Naive B cell (primary cell): ENCODE measurements around the gene BPHL. TPM values are rescaled to one million over a fixed set of nuclear protein-coding genes. Genes with fewer than 3 reads are reported as not detected.
"Not testable (repeated sequence)": the region's sequence is repeated elsewhere in the genome, so short reads cannot be mapped to it uniquely, and the experiment has no call there.

ENCODE experiments used
- ATAC-seq, 2 donors: fragments of 150-1000 bp; cut with Tn5 transposase; 2 replicates each; pipeline ENCODE4 v1.10.0; 2021; ENCODE audit warnings: low read depth in 2 of 2, mild to moderate bottlenecking in 2 of 2, moderate library complexity in 2 of 2
- DNase-seq: peaks from one replicate; pipeline ENCODE4 v3.0.0; 2022
- H3K27ac Mint-ChIP-seq, 6 donors: one replicate each; pipeline ENCODE4 v1.8.0; 2020 to 2022; ENCODE audit warnings: mild to moderate bottlenecking in 6 of 6, mixed read lengths in 6 of 6, moderate library complexity in 5 of 6, inconsistent platforms in 2 of 6
- H3K27me3 Mint-ChIP-seq, 3 donors: one replicate each; pipeline ENCODE4 v1.8.0; 2021 to 2022; ENCODE audit warnings: mixed read lengths in 3 of 3, mild to moderate bottlenecking in 1 of 3
- H3K36me3 Mint-ChIP-seq, 2 donors: one replicate each; pipeline ENCODE4 v1.8.0; 2020 to 2022; ENCODE audit warnings: mixed read lengths in 2 of 2, inconsistent platforms in 1 of 2, mild to moderate bottlenecking in 1 of 2
- H3K4me1 Mint-ChIP-seq, 3 donors: one replicate each; pipeline ENCODE4 v1.8.0; 2020 to 2022; ENCODE audit warnings: mixed read lengths in 3 of 3, inconsistent platforms in 1 of 3, mild to moderate bottlenecking in 1 of 3, moderate library complexity in 1 of 3
- H3K4me3 Mint-ChIP-seq, 8 donors: one replicate each; pipeline ENCODE4 v1.8.0; 2020 to 2022; ENCODE audit warnings: mild to moderate bottlenecking in 8 of 8, mixed read lengths in 8 of 8, moderate library complexity in 8 of 8, inconsistent platforms in 2 of 8
- H3K9me3 Mint-ChIP-seq, 7 donors: one replicate each; pipeline ENCODE4 v1.8.0; 2020 to 2022; ENCODE audit warnings: mixed read lengths in 7 of 7, mild to moderate bottlenecking in 5 of 7, inconsistent platforms in 2 of 7, moderate library complexity in 1 of 7
- polyA plus RNA-seq, 6 donors: library from polyadenylated mRNA; unstranded; fragments of 300-500 nt; fragmentation: Illumina TruSeq; gene quantifications; one replicate each; pipeline ENCODE4 v1.2.3, GENCODE V29; 2021; ENCODE audit warnings: low read depth in 6 of 6

The BPHL gene
- polyA plus RNA-seq, 6 donors from 2014 or later = 8.7 to 16.6 (median 13.3) TPM

DNA sequence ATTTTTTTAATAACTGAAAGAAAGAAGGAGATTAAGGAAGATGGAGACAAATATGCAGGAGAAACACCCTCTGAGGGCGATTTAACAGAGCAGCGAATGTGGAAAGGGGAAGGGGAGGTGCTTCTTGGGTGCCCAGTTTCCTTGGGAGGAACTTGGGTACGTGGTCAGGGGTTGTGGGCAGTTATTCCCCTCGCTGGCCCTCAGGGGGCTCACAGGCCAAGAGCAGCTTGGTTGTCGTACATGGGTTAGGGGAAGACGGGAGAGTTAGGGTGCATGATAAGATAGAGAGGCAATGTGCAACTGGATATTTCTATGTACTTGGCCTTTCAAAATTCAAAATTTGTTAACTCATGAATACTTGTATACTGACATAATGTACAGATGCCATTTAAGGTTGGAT is 45.9 kb downstream of the BPHL start:
- ATAC-seq = no peak
- H3K36me3 Mint-ChIP-seq = no peaks in the 10 kb centered on the region
- peaks cover 19 to 31% (median 28%) of the 10 kb centered on the region in 3 donors for H3K4me1 Mint-ChIP-seq
- H3K27ac Mint-ChIP-seq = no peak overlapping the region
- no peak for DNase-seq
- H3K4me3 Mint-ChIP-seq = peak overlapping the region in 4 of 8 donors; percentile 25 to 64 (median 60)
- peaks cover 0 to 17% (median 0%) of the 10 kb centered on the region in 3 donors for H3K27me3 Mint-ChIP-seq
- H3K9me3 Mint-ChIP-seq = no peaks in the 10 kb centered on the region

DNA sequence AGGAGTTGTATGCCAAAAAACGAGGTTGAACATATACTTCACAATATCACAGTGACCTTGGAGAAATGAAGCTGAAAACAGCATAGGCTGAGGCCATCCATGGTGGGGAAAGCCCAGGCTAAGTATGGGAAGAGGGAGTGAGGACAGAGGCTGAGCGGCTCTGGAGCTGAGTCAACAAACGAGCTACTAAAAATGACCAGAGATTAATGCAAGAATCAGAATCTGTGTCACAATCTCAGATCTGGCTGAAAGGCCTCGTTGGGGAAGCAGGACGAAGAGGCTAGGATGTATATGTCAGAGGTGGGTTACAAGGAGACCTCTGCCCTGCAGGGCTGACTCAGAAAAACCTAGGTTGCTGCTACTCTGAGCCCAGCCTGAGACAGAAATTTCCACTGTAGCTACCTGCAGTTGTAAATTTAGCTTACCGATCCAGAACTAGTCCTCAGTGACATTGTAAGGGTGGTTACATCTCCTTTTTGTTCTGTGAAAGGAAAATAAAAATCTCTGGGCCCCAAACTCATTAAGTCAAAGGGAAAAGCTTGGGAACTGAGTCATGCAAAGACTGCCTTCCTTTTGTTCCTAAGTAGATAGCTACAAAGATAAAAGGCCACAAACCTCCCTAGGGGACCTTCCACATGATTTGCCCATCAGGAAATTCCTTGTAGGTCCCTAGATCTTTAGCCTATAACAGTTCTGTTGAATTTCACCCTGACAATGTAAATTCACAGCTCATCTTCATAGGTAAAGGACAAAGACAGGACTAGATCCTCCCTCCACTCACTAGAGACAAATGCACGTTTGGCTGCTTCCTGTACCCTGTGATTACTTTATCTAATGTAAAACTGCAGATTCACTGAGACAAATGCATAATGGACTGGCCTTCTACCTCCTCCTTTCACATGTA is 47.4 kb downstream of the BPHL start:
- H3K9me3 Mint-ChIP-seq = no peaks in the 10 kb centered on the region
- H3K36me3 Mint-ChIP-seq = no peaks in the 10 kb centered on the region
- no peak overlapping the region for H3K27ac Mint-ChIP-seq
- peak overlapping the region in 1 of 8 donors; percentile 10 for H3K4me3 Mint-ChIP-seq
- ATAC-seq (no peak), DNase-seq (no peak)
- H3K27me3 Mint-ChIP-seq = peaks cover 0 to 17% (median 0%) of the 10 kb centered on the region in 3 donors
- H3K4me1 Mint-ChIP-seq = peaks cover 15 to 21% (median 18%) of the 10 kb centered on the region in 3 donors

DNA sequence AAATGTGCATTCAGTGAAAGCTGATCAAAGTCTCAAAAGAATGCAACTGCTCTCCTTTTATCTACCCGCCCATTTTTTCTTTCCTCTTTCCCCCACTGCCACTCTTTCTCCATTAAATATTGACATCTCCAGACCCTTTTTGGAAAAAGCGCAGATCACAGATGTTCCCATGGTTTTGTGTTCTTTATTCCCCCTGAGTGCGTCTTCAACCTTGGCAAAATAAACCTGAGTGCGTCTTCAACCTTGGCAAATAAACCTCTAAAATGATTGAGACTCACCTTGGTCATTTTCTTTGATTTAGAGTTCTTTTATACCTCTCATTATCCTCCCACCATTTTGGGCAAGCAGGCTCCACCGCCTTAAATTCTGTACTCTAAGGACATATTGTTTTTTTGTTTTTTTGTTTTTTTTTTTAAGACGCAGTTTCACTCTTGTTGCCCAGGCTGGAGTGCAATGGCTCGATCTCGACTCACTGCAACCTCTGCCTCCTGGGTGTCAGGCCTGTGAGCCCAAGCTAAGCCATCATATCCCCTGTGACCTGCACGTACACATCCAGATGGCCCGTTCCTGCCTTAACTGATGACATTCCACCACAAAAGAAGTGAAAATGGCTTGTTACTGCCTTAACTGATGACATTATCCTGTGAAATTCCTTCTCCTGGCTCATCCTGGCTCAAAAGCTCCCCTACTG is 48.2 kb downstream of the BPHL start:
- Mint-ChIP-seq H3K27me3 (peaks cover 0 to 17% (median 0%) of the 10 kb centered on the region in 3 donors), H3K4me3 (peak overlapping the region in 1 of 8 donors; percentile 65), H3K4me1 (peaks cover 15 to 18% (median 15%) of the 10 kb centered on the region in 3 donors)
- ATAC-seq, H3K9me3 Mint-ChIP-seq, H3K27ac Mint-ChIP-seq, H3K36me3 Mint-ChIP-seq, DNase-seq: not testable (repeated sequence)

DNA sequence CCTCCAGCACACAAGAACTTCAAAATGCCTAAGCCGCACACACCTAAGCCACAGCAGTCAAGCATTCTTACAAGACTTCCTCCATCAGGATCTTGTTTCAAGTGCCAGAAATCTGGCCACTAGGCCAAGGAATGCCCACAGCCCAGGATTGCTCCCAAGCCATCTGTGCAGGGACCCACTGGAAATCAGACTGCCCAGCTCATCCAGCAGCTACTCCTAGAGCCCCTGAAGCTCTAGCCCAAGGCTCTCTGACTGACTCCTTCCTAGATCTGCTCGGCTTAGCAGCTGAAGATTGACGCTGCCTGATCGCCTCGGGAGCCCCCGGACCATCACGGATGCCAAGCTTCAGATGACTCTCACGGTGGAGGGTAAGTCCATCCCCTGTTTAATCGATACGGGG is 49.5 kb downstream of the BPHL start:
- Mint-ChIP-seq H3K27me3 (peaks cover 0 to 29% (median 5%) of the 10 kb centered on the region in 3 donors), H3K27ac (peak overlapping the region in 1 of 6 donors; percentile 63)
- H3K9me3 Mint-ChIP-seq, H3K36me3 Mint-ChIP-seq, DNase-seq, ATAC-seq, H3K4me1 Mint-ChIP-seq, H3K4me3 Mint-ChIP-seq: not testable (repeated sequence)

DNA sequence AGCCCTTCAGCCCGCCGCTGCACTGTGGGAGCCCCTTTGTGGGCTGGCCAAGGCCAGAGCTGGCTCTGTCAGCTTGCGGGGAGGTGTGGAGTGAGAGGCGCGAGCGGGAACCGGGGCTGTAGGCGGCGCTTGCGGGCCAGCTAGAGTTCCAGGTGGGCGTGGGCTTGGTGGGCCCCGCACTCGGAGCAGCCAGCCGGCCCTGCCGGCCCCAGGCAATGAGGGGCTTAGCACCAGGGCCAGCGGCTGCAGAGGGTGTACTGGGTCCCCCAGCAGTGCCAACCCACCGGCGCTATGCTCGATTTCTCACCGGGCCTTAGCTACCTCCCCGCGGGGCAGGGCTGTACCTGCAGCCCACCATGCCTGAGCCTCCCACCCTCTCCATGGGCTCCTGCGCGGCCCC is 52.2 kb downstream of the BPHL start:
- DNase-seq, H3K9me3 Mint-ChIP-seq, H3K36me3 Mint-ChIP-seq, H3K4me1 Mint-ChIP-seq, H3K27ac Mint-ChIP-seq, ATAC-seq, H3K4me3 Mint-ChIP-seq: not testable (repeated sequence)
- H3K27me3 Mint-ChIP-seq = peaks cover 11 to 44% (median 11%) of the 10 kb centered on the region in 3 donors

DNA sequence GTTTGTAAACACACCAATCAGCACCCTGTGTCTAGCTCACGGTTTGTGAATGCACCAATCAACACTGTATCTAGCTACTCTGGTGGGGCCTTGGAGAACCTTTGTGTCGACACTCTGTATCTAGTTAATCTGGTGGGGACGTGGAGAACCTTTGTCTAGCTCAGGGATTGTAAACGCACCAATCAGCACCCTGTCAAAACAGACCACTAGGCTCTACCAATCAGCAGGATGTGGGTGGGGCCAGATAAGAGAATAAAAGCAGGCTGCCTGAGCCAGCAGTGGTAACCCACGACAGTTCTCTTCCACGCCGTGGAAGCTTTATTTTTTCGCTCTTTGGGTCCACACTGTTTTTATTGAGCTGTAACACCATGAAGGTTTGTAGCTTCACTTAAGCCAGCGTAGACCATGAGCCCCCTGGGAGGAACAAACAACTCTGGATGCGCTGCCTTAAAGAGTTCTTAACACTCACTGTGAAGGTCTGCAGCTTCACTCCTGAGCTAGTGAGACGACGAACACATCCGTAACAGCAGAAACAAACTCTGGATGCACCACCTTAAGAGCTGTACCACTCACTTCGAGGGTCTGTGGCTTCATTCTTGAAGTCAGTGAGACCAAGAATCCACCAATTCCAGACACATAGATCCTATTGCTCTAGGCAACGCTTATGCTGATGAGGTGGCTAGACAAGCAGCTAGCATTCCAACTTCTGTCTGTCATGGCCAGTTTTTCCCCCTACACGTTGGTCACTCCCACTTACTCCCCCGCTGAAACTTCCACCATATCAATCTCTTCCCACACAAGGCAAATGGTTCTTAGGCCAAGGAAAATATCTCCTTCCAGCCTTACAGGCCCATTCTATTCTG is 53.0 kb downstream of the BPHL start:
- not testable (repeated sequence) for H3K27ac Mint-ChIP-seq, H3K9me3 Mint-ChIP-seq, ATAC-seq, H3K4me1 Mint-ChIP-seq, H3K4me3 Mint-ChIP-seq, H3K36me3 Mint-ChIP-seq, DNase-seq
- H3K27me3 Mint-ChIP-seq = peaks cover 11 to 45% (median 19%) of the 10 kb centered on the region in 3 donors

DNA sequence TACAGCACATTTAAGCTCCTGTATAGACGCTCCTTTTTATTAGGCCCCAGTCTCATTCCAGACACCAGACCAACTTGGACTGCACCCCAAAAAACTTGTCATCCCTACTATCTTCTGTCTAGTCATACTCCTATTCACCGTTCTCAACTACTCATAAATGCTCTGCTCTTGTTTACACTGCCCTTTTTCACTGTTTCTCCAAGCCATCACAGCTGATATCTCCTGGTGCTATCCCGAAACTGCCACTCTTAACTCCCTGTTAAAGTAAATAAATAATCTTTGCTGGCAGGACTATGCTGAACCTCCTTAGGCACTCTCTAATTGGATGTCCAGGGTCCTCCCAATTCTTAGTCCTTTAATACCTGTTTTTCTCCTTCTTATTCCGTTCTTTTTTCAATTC is 54.3 kb downstream of the BPHL start:
- not testable (repeated sequence) for H3K9me3 Mint-ChIP-seq, DNase-seq, H3K4me1 Mint-ChIP-seq, H3K36me3 Mint-ChIP-seq, ATAC-seq, H3K4me3 Mint-ChIP-seq
- H3K27ac Mint-ChIP-seq = peak overlapping the region in 1 of 6 donors; percentile 58
- H3K27me3 Mint-ChIP-seq = peaks cover 13 to 32% (median 19%) of the 10 kb centered on the region in 3 donors

DNA sequence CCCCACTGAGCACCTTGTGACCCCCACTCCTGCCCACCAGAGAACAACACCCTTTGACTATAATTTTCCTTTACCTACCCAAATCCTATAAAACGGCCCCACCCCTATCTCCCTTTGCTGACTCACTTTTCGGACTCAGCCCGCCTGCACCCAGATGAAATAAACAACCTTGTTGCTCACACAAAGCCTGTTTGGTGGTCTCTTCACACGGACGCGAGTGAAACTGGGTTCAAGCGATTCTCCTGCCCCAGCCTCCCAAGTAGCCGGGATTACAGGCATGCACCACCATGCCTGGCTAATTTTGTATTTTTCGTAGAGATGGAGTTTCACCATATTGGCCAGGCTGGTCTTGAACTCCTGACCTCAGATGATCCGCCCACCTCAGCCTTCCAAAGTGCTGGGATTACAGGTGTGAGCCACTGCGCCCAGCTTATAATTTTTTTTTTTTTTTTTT is 55.2 kb downstream of the BPHL start:
- H3K4me1 Mint-ChIP-seq, H3K4me3 Mint-ChIP-seq, H3K36me3 Mint-ChIP-seq, DNase-seq, ATAC-seq, H3K9me3 Mint-ChIP-seq, H3K27ac Mint-ChIP-seq: not testable (repeated sequence)
- H3K27me3 Mint-ChIP-seq = peaks cover 17 to 36% (median 23%) of the 10 kb centered on the region in 3 donors

DNA sequence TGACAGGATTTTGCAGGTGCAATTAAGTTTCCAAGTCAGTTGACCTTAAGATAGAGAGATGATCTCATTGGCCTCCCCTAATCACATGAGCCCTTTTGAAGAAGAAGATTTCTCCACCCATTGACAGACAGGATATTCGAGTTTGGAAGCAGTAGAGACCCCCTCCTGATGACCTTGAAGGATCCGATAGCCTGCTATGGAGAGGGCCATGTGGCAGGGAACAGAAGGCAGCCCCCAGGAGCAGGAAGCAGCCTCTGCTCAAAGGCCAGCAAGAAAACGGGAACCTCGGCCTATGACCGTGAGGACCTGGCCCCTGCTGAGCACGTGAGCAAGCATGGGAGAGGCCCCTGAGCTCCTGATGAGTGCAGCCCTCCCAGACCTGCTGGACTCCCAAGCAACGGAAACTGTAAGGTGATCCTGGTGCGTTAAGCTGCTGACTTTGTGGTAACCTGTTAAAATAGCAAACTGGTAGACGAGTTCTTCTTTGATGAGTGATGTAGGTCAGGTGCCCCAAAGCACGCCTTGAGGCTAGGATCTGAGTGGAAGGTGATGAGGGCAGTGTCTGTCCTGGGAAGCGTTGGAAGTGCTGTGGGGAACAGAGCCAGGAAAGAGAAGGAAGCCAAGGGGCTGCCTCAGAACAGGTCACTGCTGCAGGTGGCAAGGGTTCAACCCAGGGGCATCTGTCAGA is 57.3 kb downstream of the BPHL start:
- H3K36me3 Mint-ChIP-seq = no peaks in the 10 kb centered on the region
- H3K27me3 Mint-ChIP-seq = peaks cover 22 to 46% (median 36%) of the 10 kb centered on the region in 3 donors
- peak overlapping the region in 1 of 6 donors; percentile 4 for H3K27ac Mint-ChIP-seq
- H3K4me3 Mint-ChIP-seq = peak overlapping the region in 1 of 8 donors; percentile 16
- H3K4me1 Mint-ChIP-seq = no peaks in the 10 kb centered on the region
- no peaks in the 10 kb centered on the region for H3K9me3 Mint-ChIP-seq
- DNase-seq = no peak
- no peak for ATAC-seq

DNA sequence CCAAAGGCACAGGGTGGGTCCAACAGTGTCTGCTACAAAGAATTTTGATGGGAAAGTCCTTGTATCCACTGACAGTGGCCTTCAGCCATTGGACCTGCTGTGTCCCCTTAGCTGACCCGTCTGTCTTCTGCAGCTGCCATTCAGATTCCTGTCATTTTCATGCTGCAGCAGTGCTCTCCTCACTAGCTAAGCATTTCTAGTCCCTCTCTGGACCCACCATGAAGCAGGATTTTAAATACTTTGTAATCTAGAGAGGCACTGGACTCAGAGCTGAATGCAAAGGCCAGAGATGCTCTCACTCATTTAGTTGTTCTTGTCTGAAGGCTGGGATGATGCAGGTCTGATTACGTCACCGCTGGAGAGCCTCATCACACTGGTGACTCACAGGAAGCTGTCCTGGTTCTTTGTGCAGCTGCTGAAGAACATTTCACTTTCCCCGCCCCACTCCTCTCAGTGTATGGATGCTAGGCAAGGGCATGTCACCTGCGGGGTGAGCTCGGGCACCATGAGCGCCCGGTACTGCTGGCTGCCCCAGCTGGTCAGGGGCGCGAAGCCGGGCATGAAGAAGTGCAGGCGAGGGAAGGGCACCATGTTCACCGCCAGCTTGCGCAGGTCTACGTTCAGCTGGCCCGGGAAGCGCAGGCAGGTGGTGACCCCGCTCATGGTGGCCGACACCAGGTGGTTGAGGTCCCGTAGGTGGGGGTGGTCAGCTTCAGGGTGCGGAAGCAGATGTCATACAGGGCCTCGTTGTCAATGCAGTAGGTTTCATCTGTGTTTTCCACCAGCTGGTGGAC is 58.2 kb downstream of the BPHL start:
- Mint-ChIP-seq H3K36me3 (no peaks in the 10 kb centered on the region), H3K27me3 (peaks cover 22 to 46% (median 36%) of the 10 kb centered on the region in 3 donors), H3K4me3 (no peak overlapping the region), H3K27ac (no peak overlapping the region), H3K9me3 (no peaks in the 10 kb centered on the region), H3K4me1 (no peaks in the 10 kb centered on the region)
- no peak for DNase-seq
- no peak for ATAC-seq

DNA sequence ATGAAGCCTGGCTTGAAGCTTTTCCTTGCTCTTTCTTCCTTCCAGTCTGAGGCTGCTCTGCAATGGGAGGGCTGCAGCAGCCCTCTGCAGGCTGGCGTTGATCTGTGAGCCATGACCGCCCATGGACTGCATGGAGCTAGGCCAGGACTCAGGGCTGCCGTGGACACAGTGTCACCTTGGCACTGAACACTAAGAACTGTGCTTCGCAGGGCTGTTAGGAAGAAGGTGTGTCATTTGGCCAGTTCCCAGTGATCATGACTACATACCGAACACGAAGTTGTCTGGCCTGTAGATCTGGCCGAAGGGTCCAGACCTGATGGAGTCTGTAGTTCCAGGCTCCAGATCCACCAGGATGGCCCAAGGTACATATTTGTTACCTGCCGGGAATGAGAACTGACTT is 60.2 kb downstream of the BPHL start:
- peaks cover 22 to 33% (median 28%) of the 10 kb centered on the region in 3 donors for H3K27me3 Mint-ChIP-seq
- not testable (repeated sequence) for DNase-seq, H3K9me3 Mint-ChIP-seq, H3K36me3 Mint-ChIP-seq, H3K4me3 Mint-ChIP-seq, ATAC-seq, H3K27ac Mint-ChIP-seq, H3K4me1 Mint-ChIP-seq

DNA sequence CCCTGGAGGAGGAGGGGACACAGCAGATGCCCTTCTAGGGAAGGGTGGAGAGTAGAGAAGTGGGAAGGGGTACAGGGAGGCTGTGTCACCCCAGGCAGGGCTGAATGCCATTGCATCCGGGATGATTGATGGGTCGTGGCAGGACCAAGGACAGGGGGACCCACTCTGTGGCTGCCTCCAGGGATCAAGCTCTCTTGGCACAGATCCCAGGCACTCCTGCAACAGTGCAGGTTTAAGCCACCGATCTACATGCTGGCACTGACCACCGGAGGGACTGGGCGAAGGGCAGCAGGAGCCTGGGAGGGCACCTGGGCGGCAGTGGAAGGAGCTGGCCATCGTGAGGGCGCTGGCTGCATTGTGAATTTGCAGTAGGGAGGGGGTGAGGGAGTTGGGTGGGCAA is 61.4 kb downstream of the BPHL start:
- H3K27me3 Mint-ChIP-seq = peaks cover 21 to 44% (median 41%) of the 10 kb centered on the region in 3 donors
- not testable (repeated sequence) for H3K4me1 Mint-ChIP-seq, H3K9me3 Mint-ChIP-seq, DNase-seq, ATAC-seq, H3K27ac Mint-ChIP-seq, H3K36me3 Mint-ChIP-seq
- H3K4me3 Mint-ChIP-seq = peak overlapping the region in 6 of 8 donors; percentile 44 to 78 (median 62)
